Stimulated activated CD8-positive, alpha-beta memory T cell treated with anti-CD3 and anti-CD28 coated beads, Interleukin-2, amount 100 ng/mL, for 48 hours (primary cell): Measurements from ENCODE around the gene MACROD2.

Experiments
- DNase-seq, 2 donors: peaks; one replicate each; pipeline ENCODE4 v3.0.0-alpha.2; 2020; ENCODE audit warnings: low read depth in 2 of 2

Gene MACROD2

DNA sequence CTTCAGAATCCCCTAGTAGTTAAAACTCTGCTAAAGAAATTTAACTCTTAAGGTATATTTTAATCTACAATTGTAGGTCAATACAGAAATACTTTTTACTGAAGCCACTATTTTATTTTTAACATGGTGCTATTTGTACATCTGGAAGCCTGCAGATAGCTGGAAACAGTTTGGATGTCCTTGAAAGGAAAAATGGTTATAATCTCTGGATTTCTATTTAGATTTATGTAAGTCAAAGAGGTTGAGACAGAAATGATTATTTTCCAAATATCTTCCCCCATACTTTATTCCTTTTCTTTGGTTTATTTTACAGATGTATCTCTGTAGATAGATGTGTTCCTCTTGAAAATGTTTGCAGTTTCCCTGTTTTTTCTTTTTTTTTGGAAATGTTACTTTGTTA is 1575.7 kb downstream of the MACROD2 start:
- no peak for DNase-seq

DNA sequence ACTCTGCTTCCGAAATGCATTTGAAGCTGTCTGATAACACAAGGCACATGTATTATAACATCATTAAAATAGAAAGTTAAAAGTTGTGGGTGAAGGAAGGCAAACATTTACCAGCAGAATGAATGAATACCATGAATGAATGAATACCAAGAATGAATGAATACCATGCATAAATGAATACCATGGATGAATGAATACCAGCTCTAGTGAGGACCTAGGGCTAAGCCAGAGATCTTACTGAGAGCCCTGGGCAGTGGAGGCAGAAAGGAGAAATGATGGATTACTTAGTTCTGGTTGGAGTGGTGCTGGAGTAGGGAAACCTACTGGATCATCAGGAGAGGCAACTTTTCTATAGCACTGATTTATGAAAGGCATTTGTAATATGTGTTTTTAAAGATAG is 1579.9 kb downstream of the MACROD2 start:
- no peak for DNase-seq

GRCh38 chr20:15576411-15576810 is 1581.1 kb downstream of the MACROD2 start:
- no peak for DNase-seq

DNA sequence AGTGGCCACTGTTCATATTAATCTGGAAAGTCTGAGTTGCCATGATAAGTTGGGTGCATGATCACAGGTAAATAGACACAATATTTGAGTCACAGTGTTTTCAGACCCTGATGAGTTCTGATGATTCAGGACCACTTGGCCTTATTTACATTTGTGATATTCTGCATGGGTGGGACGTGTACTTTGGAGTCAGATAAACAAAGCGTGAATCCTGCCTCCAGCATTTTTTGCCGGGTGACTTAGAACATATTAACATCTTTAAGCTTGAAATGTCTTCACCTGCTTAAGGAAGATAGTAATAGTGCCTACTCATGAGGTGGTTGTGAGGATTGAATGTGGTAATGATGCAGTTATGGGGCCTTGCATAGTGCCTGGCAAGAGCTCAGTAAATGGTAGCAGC is 1582.8 kb downstream of the MACROD2 start:
- DNase-seq: no peak

DNA sequence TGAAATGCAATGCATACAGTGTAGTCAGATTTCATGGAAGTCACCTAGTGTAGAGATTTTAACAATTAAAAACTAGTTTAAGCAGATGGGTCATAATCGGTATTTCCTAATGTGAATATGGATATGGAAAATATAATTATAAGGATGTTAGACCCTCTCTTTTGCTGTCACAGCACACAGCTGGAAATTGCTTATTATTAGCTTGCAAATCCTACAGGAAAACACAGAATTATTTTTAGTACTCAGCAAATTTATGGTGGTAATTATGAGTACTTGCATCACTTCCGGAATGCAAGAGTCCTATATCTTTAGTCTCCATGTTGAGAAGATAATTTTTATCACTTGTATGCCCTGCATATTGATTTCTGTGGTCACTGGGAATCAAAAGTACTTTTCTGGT is 1584.4 kb downstream of the MACROD2 start:
- DNase-seq: no peak

DNA sequence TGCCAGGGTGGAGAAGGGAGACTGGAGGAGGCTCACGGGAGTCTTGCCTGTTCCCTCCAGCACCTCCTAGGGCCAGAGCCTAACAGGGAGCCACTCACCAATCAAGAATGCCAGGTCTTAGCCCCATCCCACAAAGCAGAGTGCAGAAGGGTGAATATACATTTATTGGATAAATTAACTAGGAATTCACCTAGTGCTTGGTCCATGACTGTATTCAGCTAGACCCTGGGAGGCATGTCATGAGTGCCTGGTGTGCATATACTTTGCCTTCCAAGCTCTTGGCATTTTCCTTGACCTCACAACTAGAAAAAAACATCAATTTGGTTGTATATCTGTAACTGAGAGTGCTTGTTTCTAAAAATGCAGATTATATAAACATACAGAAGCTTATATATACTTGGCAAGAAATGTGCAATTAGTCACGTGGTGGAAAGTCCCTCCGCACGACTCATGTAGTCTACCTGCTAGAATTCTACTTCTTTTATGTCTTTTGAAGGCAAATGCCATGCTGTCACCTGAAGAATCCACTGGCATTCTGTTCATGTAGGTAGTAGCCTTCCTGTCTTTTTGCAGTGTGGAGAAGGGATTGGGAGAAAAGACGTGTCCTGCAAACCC is 1586.9 kb downstream of the MACROD2 start:
- no peak for DNase-seq

GRCh38 chr20:15584507-15584906 is 1589.2 kb downstream of the MACROD2 start:
- no peak for DNase-seq

- DNase-seq: no peak
These were observed 1597.8 kb downstream of the MACROD2 start for GRCh38 chr20:15593081-15593480.

DNA sequence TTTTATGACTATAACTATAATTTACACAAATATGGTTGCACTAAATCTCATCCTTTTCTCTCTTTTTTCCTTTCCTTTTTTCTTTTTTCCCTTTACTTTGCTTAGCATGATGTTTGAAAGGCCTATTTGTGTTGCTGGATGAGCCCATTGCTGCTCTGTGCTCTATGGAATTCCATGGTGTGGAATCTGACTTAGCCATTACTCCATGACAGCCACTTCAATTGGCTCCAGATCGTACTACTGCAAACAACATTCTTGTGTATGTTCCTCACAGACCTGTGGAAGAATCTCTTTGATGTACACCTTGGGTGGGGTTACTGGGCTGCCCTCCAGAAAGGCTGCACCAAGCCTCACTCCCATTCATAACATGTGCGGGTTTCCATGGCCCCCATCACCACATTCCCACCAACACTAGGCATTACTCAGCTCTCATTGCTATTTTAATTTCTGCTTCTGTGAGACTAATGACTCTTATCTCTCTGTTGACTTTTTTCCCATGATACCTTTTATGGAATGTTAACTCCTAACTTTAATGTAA is 1598.9 kb downstream of the MACROD2 start:
- no peak for DNase-seq

DNA sequence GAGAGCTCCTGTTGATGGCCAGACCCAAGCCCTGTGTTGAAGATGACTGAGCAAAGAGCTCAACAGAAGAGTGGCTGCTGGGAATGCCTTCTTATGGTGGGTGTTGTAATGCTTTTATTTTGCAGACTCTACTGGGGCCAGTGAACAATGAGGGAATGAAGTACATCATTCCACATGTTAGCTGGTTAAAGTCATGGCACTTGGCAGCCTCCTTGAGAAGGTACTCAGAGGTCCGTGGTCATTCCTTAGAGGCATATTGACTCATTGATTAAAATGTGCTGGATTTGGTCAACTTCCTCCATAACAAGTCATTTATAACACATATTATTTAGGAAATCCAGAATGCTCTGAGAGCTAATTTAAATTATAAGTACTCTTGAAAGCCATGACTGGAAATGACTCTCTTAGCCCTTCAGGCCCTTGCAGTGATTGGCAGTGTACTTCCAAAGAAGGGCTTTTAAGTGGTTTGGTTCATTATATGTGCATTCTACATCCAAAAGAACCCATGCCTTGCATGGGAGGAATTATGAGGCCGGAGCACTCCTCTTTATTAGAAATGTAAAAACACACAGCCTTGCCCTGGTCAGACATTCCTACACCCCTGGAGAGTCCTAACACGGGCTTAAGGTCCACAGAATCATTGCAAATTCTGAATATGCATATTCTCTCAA is 1601.0 kb downstream of the MACROD2 start:
- no peak for DNase-seq

- DNase-seq: no peak
These were observed 1602.0 kb downstream of the MACROD2 start for GRCh38 chr20:15597306-15597705.

- DNase-seq: no peak
These were observed 1604.6 kb downstream of the MACROD2 start for GRCh38 chr20:15599961-15600360.

DNA sequence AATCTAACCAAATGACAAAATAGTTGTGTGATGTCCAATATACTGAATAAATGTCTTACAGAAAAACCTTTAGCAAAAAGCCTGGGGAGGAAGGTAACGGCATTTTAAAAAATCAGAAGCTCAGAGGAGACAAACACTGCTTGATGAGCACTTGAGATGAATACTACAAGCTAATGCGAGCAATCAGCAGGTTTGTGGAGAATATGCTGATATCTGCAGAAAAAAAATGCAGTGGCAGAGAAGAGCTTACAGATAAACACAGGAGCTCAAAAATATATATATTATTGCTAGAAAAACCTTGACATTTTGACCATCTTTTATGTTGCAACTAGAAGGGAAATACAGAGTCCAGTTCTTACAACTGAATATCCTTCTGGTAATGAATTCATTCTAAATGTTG is 1605.2 kb downstream of the MACROD2 start:
- DNase-seq: no peak

- no peak for DNase-seq
These were observed 1608.2 kb downstream of the MACROD2 start for GRCh38 chr20:15603506-15603905.

DNA sequence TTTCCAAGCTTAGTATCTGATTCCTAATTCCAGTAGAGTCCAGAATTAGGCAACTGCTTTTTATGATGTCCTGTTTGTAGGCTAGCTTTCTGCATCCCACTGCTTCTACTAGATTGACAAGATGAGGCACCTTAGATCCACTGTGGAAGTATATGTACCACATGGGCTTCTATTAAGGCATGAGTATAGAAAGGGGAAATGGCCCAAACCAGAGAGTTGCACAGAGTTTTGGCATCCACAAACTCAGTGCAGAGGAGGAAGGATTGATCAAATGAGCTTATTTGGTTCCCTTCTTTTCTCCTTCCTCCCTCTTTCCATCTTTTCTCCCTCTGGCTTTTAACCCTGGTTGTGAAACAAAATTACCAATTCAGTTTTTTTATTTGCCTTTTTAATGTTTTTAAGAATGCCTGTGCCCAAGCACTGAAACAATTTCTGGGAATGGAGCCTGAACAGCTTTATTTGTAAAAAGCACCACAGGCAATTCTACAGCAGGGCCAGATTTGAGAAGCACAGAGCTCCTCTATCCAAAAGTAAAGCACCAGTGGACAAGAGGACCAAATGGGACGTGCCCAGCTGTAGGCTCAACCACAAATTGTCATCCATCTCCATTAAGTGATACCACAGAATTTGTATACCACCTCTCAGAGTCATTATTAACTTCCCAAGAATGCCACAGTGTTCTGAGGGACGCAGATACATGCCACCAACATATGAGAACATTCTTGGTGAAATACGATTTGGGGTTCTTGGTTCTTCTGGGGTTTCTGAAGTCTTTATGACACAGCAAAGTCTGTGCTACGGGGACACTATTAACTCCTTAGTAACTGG is 1608.9 kb downstream of the MACROD2 start:
- DNase-seq: no peak

- DNase-seq: no peak
These were observed 1614.6 kb downstream of the MACROD2 start for GRCh38 chr20:15609921-15610320.

GRCh38 chr20:15610787-15611186 is 1615.5 kb downstream of the MACROD2 start:
- DNase-seq: no peak

DNA sequence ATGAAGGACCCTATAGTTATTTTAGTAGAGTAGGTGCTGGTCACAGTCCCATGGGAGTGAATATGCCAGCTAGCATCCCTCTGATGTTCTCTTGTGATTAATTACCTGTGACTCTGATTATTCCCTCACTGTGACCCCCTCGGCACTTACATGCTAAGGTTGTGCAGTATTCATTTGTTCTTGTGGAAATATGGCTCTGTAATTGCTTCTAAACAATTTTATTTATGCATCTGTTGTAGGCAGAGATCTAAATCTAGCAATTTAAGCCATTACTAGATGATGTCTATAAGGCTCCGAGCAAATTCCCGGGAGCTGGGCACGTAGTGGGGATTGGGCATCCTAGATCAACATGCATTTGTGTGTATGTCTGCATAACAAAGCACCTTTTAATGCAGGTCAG is 1616.2 kb downstream of the MACROD2 start:
- DNase-seq: no peak

DNA sequence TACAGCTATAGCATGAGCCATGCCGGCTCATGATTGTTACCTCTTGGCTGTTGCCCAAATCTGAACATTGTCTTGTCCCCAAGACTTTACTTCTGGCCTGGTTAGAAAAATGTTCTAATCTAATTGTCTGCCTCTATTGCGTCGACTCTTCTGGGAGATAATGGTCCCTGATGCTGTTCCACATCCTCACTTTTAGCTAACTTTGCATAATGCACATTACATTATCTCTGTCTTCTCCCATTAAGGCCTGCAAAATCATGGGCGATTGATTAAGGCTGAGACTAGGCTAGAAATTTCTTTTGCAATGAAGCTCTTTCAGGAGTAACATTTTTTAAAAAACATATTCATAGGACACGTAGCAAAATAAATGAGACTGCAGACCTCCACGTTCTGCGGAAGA is 1616.9 kb downstream of the MACROD2 start:
- no peak for DNase-seq

DNA sequence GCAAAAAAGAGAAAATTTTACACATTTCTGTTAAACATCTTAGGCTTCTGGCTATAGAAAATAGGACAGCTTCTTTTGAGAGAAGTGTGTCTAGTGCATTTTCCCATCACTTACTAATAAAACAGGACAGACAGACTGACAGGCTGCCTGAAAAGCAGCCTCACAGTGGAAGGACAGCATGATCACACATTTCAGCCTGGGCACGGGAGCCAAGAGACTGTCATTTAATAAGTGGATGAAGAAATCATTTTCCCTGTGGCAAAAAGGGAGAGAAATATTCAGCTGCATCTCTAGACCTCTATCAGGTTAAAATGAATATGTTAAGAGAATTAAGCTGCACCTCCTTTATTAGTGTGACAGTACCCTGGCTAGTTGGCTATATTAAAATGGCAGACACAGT is 1617.5 kb downstream of the MACROD2 start:
- no peak for DNase-seq

DNA sequence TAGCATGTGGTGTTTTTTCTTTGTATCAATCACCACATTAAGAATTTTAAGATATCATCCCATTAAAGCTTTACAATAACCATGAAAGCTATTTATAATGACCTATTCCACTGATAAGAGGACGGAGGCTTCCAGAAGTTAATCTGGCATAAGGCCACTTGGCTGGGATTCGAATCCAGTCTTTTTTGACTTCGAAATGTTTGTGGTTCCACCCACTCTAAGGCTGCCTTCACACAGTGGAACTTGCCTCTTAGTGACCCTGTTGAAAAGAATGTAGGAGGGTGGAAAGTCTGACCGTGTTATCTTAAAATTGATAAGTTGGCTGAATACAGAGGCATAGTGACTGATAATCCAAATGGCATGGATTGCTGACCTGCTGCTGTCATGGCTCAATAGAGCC is 1618.2 kb downstream of the MACROD2 start:
- DNase-seq: no peak

- DNase-seq: no peak
These were observed 1621.3 kb downstream of the MACROD2 start for GRCh38 chr20:15616626-15617025.

GRCh38 chr20:15618110-15618509 is 1622.8 kb downstream of the MACROD2 start:
- DNase-seq: no peak
